Omental fat pad (tissue), 4 donors: ENCODE measurements around the gene TRIM66. TPM values are rescaled to one million over a fixed set of nuclear protein-coding genes. Genes with fewer than 3 reads are reported as not detected.
A peak's percentile ranks its signal among the peaks of the same experiment; 100 is the strongest.

Experiments used
- ATAC-seq: fragments of 150-250 bp; one replicate; pipeline ENCODE4 v1.9.1; 2016; ENCODE audit warnings: mild to moderate bottlenecking, moderate library complexity; ENCODE audit not compliant: low FRiP score
- DNase-seq: peaks from one replicate; pipeline ENCODE4 v3.0.0-alpha.2; 2019; ENCODE audit warnings: low spot score
- total RNA-seq, 4 donors: library from RNA; depleted of rRNA; stranded (reverse); fragments of >200 nt; gene quantifications; one replicate each; pipeline ENCODE4 v1.1.0, GENCODE V29; 2016
- TF ChIP-seq, protein P1 (sequence below), 3 donors: fragments of 450-650 bp; IDR thresholded peaks; one replicate each; pipeline ENCODE4 v1.5.1; 2016 to 2017; ENCODE audit warnings: antibody characterized with exemption in 3 of 3, mild to moderate bottlenecking in 3 of 3, moderate library complexity in 2 of 3

TRIM66 gene
- total RNA-seq, 4 donors from 2014 or later, result 3.7 to 11.3 (median 5.1) TPM

DNA sequence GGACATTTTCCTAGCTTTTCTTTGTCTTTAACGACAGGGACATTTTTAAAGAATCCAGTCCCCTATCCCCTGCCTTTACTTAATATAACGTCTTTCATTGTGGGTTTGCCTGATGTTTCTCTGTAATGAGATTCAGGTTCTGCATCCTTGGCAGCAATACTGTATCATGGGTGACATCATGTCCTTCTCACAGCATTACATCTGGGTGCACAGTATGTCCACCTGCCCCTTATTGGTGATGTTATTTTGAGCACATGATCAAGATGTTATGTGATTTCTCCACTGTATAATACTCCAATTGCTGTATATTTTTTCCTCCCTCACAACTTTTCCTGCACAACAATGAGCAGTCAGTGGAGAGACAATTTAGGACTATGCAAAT, 78.8 kb downstream of the TRIM66 start:
- DNase-seq, result no peak
- ATAC-seq, result no peak
- TF ChIP-seq, protein P1, sequence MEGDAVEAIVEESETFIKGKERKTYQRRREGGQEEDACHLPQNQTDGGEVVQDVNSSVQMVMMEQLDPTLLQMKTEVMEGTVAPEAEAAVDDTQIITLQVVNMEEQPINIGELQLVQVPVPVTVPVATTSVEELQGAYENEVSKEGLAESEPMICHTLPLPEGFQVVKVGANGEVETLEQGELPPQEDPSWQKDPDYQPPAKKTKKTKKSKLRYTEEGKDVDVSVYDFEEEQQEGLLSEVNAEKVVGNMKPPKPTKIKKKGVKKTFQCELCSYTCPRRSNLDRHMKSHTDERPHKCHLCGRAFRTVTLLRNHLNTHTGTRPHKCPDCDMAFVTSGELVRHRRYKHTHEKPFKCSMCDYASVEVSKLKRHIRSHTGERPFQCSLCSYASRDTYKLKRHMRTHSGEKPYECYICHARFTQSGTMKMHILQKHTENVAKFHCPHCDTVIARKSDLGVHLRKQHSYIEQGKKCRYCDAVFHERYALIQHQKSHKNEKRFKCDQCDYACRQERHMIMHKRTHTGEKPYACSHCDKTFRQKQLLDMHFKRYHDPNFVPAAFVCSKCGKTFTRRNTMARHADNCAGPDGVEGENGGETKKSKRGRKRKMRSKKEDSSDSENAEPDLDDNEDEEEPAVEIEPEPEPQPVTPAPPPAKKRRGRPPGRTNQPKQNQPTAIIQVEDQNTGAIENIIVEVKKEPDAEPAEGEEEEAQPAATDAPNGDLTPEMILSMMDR (IDR thresholded peaks at IDR 0.05), result no peak

DNA sequence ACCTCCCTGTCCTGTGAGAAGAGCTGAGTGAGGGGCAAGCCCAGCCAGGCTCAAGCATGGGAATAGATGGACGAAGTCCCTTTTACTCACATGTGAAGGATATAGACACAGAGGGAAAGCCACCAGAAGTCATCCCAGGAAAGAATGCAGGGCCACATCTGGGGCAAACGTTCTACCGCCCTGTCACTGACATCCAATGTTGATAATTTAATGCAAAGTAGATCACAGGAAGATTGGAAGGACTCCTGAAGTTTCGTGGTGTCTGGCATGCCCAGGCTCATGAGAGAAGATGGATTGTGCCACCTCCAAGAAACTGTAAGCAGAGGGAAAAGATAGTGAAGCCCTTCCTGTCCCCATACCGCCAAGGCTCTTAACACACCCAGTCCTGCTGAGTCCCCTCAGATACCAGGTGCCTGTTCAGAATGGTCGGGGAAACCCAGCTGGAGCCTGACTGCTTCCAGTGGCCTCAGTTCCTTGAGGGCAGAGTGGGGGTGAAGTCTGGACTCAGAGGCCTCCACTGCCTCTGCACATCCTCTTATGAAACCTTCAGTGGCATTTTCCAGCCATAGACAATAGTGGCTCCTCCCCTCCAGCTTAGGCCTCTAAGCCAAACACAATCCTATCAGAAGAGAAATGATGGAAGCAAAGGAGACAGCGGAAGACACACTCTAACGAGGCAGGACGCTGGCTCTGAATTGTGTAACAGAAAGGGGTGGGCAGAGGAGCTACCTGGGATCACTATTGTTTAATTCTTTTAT, 80.9 kb downstream of the TRIM66 start:
- ATAC-seq (no peak), DNase-seq (no peak)
- TF ChIP-seq, protein P1 (IDR thresholded peaks at IDR 0.05), result no peak

DNA sequence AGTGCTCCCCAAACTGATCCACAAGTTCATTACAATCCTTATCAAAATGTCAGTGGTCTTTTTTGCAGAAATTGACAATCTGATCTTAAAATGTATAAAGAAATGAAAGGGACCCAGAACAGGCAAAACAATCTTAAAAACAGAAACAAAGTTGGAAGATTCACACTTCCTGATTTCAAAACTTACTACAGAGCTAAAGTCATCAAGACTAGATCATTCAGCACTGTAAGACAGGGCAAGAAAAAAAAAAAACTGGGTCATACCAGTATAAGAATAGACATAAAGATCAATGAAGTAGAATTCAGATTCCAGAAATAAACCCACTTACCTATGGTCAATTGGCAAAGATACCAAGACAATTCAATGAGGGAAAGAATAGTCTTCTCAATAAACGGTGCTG, 84.0 kb downstream of the TRIM66 start:
- DNase-seq (no peak), ATAC-seq (no peak)
- TF ChIP-seq, protein P1 (IDR thresholded peaks at IDR 0.05), result no peak

DNA sequence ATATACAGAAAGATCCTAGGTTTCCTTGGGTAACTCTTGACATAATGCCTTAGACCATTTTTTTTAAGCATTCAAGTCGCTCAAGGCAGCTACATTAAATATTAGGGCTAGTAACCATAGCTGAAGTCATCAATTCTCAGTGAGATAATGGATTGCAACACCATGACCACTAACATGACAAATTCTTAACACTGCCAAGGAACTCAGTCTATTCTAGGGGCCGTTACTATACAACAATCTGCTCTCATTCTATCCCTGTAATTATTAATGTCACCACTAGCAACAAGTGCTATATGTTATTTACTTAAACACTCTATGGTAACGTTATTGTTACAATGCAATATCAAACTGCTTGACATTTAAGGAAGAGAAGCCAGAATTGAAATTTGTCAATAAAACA, 85.3 kb downstream of the TRIM66 start:
- TF ChIP-seq, protein P1 (IDR thresholded peaks at IDR 0.05), result no peak
- DNase-seq (no peak), ATAC-seq (no peak)

DNA sequence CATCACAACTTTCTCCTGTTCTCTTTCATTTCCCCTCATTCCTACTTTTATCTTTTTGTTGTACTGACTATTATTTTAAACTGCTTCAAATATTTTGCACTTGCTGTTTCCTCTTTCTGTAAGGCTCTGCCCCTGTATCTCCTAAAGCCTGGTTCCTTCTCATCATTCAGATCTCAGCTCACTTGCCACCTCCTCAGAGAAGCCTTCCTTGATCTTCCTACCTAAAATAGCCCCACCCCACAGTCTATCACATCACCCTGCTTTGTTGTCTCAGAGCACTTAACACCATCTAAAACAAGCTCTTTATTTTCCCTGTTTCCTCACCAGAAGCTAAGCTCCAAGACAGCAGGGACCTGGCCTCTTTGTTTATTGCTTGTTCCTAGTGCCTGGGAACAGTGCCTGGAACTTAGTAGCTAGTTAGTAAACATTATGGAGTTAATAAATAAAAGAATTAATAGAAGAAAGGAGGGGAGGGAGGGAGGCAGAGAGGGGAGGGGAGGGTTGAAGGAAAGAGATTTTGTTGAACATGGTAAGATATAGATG, 85.9 kb downstream of the TRIM66 start:
- TF ChIP-seq, protein P1 (IDR thresholded peaks at IDR 0.05), result no peak
- no peak for DNase-seq
- ATAC-seq, result no peak

DNA sequence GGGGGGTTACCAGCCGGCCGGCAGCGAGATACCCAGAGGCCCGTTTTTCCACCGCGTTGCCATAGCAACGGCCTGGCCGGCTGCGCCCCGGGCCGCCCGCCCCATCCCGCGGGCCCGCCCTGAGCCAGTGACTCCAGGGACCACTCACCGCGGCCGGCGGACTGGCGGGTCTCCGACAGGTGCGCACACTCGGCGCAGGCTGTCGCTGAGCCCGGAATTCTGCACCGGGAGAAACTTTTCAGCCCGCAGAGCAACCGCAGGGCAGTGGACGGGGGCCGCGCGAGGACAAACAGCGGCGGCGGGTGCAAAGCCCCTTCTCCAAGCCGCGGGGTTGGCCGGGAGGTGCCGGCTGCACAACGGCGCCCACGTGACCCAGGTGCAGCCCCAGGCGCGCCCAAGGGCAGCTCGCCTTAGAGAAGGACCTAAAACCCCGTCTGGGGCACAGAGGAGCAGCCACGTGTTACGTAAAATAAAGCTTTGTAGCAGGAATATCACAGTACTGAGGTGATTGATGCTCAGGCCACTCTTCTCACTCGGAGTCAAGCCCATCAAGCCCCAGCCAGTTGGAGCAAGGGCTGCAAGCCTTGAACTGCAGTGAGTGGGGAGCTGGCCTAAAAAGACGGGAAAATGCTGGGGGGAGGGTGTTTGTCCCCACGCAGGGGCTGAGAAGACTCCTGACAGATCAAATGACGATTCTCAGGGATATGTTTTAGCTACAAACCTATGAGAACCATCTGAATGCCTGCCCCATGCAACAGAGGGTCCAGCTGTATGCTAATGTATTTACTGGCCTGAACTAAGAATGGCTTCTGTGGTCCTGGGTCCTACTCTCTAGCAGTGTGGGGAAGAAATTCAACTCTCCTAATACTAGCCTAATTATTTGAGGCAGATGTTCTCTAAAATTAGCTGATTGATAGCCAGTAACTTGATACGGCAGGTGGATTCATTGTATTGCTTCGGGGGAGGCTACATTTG, 88.2 kb downstream of the TRIM66 start, which contains the start of gene STK33:
TSS of gene STK33 (minus strand) at position 294 of the 975 bp plus-strand sequence. CDS start 119,323 bp downstream, outside the sequence.
- DNase-seq (no peak), ATAC-seq (peak; percentile 86)
- TF ChIP-seq, protein P1 (IDR thresholded peaks at IDR 0.05), result no peak
